ENCODE results near the gene SLC25A30.
A peak's percentile ranks its signal among the peaks of the same experiment; 100 is the strongest.
"Not testable (repeated sequence)": the region's sequence is repeated elsewhere in the genome, so short reads cannot be mapped to it uniquely, and the experiment has no call there.

Gene SLC25A30

GRCh38 chr13:45364876-45365557 lies 53.2 kb downstream of the SLC25A30 start:
- ATAC-seq, result no peak

GRCh38 chr13:45362939-45363338 lies 55.2 kb downstream of the SLC25A30 start:
- no peak for ATAC-seq

GRCh38 chr13:45361596-45362206 lies 56.5 kb downstream of the SLC25A30 start:
- no peak for ATAC-seq

DNA sequence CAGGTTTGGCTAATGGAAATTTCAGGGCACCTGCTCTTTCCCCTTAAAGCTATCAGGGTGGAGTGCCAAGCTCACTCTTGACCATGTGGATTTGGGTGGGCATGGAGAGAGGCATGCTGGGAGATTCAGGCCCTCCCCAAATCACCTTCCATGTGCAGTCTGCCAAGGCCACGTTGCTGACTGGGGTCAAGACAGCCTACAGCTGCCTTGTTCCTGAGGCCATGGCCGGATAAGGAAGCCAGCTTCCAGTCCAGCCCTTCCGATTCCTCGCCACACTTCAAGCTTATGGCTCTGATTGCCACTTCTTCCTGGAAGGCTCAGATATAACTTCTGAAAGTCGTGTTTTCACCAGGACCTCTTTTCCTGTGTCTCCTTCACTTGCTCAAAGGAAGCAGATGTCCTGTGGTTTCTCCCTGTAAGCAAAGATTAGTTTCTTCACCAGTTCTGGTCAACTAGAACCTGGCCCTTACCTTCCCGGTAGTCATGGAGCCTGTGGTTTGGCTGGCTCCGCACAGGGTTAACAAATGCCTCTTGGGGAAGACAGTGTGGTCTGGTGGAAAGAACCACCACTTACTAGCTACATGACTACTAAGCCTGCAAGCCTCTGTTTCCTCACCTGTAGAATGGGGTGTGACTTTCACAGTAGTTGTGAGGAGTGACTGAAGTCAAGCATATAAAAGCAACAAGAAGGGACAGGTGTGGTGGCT lies 61.1 kb downstream of the SLC25A30 start:
- ATAC-seq, result no peak

GRCh38 chr13:45353895-45354294 lies 64.3 kb downstream of the SLC25A30 start:
- peak in 1 of 2 donors; percentile 20 for ATAC-seq

DNA sequence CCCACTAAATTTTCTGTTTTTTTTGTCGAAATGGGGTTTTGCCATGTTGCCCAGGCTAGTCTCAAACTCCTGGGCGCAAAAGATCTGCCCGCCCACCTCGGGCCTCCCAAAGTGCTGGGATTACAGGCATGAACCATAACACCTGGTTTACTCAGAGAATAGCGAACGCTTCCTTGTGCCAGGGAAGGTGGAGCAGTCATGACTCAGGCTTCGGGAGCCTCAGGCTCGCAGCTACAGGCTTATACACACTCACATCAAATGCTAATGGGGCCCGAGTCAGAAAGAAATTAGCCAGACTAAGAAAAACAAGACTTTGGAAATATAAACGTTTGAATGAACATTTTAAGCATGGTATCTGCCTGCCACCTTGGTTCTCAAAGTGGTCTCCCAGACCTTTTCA lies 66.1 kb downstream of the SLC25A30 start:
- no peak for ATAC-seq

GRCh38 chr13:45350152-45350551 lies 68.0 kb downstream of the SLC25A30 start:
- no peak for ATAC-seq

DNA sequence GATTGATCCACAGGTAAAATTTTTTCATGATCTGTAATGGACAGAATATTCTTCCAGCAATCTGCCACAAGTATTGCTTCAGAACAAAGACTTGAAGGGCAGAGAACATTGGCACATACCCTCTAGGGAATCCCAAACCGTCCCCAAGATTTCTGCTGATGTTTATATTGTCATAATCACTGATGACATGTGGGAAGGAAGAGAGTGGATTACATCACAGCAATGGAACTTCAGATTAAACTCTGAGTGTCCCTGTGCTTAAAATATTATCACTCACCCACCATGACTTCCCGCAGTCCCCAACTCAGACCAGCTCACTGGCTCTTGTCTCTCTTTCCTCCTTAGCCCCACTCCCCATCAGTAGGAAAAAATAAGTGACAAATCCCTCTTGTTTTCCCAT lies 68.7 kb downstream of the SLC25A30 start:
- ATAC-seq, result no peak

DNA sequence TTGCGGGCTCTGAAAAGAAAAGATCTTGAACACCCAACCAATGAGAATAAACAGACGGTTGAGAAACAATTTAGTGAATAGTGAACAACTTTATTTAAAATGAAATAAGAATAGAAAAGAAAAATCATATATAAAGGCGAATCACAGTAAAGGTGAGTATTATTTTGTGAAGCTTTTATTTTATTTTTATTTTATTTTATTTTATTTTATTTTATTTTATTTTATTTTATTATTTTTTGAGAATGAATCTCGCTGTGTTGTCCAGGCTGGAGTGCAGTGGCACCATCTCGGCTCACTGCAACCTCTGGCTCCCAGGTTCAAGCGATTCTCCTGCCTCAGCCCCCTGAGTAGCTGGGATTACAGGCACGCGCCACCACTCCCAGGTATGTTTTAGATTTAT lies 74.1 kb downstream of the SLC25A30 start:
- not testable (repeated sequence) for ATAC-seq
